ENCODE measurements around the gene CACNA2D1. TPM values are rescaled to one million over a fixed set of nuclear protein-coding genes. Genes with fewer than 3 reads are reported as not detected.
"Not testable (repeated sequence)": the region's sequence is repeated elsewhere in the genome, so short reads cannot be mapped to it uniquely, and the experiment has no call there.

Gene CACNA2D1
- total and polyA plus RNA-seq, 8 donors, result 0.79 to 5.0 (median 2.1) TPM

DNA sequence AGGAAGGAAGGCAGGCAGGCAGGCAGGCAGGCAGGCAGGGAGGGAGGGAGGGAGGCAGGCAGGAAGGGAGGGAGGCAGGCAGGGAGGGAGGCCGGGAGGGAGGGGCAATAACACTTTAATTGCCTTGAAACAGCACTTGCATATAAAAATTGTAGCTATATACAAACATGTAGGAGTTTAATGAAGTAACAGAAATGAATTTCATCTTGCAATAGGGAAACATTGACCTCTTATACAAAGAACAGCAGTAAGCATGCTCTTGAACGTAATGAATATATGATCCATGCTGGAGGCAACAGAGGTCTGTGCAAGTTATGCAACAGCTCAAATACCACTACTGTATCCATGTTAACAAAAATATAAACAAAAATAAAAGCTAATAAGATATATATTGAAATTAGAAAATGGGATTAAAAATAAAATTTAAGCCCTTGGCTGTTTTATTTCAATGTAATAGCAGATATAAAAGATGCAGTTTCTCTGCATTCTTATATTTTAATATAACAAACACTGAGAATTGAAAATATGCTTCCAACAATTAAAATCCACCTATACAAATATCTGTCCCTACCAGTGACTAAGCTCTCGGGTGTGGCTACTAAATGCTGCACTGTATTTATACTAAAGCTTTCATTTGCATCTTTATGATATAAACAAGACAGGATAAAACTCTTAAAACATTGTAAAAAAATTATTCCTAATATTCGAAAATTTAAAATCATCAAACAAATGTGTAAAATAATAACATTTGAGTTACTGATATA lies 50.3 kb downstream of the CACNA2D1 start:
- H3K27me3 ChIP-seq, result peaks cover 0 to under 1% (median 0%) of the 10 kb centered on the region in 4 donors
- WGBS, 2 donors, result 59 to 76% methylated on average over 4 of the region's 4 CpGs
- ATAC-seq (no peak), FAIRE-seq (no peak), DNase-seq (no peak)
- intact Hi-C loops (cut with DNase I), result no loop called here
- no peak overlapping the region for H3K4me3 ChIP-seq
- no peaks in the 10 kb centered on the region for H3K36me3 ChIP-seq
- H3K4me1 ChIP-seq, result no peaks in the 10 kb centered on the region
- H3K27ac ChIP-seq, result no peak overlapping the region
- TF ChIP-seq, protein P1, sequence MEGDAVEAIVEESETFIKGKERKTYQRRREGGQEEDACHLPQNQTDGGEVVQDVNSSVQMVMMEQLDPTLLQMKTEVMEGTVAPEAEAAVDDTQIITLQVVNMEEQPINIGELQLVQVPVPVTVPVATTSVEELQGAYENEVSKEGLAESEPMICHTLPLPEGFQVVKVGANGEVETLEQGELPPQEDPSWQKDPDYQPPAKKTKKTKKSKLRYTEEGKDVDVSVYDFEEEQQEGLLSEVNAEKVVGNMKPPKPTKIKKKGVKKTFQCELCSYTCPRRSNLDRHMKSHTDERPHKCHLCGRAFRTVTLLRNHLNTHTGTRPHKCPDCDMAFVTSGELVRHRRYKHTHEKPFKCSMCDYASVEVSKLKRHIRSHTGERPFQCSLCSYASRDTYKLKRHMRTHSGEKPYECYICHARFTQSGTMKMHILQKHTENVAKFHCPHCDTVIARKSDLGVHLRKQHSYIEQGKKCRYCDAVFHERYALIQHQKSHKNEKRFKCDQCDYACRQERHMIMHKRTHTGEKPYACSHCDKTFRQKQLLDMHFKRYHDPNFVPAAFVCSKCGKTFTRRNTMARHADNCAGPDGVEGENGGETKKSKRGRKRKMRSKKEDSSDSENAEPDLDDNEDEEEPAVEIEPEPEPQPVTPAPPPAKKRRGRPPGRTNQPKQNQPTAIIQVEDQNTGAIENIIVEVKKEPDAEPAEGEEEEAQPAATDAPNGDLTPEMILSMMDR (IDR thresholded peaks at IDR 0.05), result no peak
- no peaks in the 10 kb centered on the region for H3K9me3 ChIP-seq

DNA sequence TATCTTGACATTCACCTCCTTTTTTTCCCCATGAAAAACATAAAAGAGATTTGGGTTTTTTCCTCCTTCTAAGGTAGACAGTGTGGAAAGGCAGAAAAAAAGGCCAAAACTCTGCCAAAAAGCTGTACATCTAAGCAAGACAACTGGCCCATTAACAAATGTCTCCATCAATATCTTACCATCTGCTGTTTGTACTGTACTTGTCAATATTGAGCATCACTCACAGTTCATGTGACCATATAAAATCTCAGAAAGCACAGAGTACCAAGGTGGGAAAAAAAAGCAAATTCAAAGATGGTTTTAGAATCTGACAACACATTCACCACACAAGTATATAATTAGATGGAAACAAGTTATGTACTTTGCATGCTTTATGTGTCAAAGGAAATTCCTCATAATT lies 52.6 kb downstream of the CACNA2D1 start:
- FAIRE-seq (no peak), ATAC-seq (no peak)
- intact Hi-C loops (cut with DNase I), result no loop called here

DNA sequence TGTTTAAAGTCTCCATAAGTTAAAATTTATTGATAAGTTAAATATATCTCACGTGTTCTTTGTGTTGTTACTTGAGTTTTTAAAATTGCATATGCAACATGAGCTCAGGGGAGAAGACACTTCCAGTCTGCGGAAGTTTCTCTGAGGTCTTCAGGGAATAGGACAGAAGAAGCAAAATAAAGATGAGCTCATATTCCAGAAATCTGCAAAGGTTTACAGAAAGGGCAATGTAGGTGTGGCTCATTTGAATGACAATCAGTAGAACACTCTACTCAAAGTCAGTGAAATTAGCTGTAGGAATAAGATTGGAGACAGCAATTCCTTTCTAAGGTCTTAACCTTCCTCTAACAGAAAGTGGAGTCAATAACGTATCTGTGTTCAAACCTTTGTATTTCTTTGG lies 53.7 kb downstream of the CACNA2D1 start:
- Histone ChIP-seq H3K9me3 (no peaks in the 10 kb centered on the region), H3K27me3 (peaks cover 0 to 4% (median 0%) of the 10 kb centered on the region in 4 donors), H3K36me3 (no peaks in the 10 kb centered on the region), H3K4me1 (no peaks in the 10 kb centered on the region), H3K4me3 (no peak overlapping the region), H3K27ac (no peak overlapping the region)
- no peak for ATAC-seq
- intact Hi-C loops (cut with DNase I), result no loop called here
- TF ChIP-seq, protein P1 (IDR thresholded peaks at IDR 0.05), result no peak
- FAIRE-seq, result no peak
- whole genome bisulfite sequencing, 2 donors, result 59 to 72% methylated on average over 3 of the region's 3 CpGs
- DNase-seq, result no peak

More for the DNA sequence above, 52.6 kb downstream of the CACNA2D1 start:
- peaks cover 0 to 4% (median 0%) of the 10 kb centered on the region in 4 donors for H3K27me3 ChIP-seq
- DNase-seq, result no peak
- TF ChIP-seq, protein P1 (IDR thresholded peaks at IDR 0.05), result no peak
- H3K9me3 ChIP-seq, result no peaks in the 10 kb centered on the region
- H3K36me3 ChIP-seq, result no peaks in the 10 kb centered on the region
- H3K4me1 ChIP-seq, result no peaks in the 10 kb centered on the region
- H3K4me3 ChIP-seq, result no peak overlapping the region
- no peak overlapping the region for H3K27ac ChIP-seq

DNA sequence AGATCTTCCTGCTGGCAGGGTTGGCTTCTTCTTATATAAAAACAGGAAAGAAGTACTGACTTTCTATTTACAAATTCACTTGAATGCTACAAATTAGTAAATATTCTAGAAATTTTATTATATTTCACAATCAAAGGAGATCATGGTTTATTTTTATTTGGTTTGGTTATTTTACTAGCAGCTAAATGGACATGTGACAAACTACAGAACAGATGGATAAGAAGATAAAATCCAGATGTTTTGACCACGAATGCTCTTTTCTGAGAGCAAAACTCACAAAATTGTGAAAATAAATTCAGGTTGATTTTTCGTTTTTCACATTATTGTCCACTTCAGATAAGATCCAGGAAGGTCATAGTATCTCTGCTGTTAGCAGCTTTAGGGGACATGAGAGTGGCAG lies 55.4 kb downstream of the CACNA2D1 start:
- no peaks in the 10 kb centered on the region for H3K36me3 ChIP-seq
- TF ChIP-seq, protein P1 (IDR thresholded peaks at IDR 0.05), result no peak
- no peaks in the 10 kb centered on the region for H3K4me1 ChIP-seq
- no peak overlapping the region for H3K27ac ChIP-seq
- no peak for FAIRE-seq
- no peaks in the 10 kb centered on the region for H3K9me3 ChIP-seq
- no peak for ATAC-seq
- no peak for DNase-seq
- intact Hi-C loops (cut with DNase I), result no loop called here
- H3K27me3 ChIP-seq, result peaks cover 0 to 4% (median 0%) of the 10 kb centered on the region in 4 donors
- WGBS, 2 donors, result 43 to 44% methylated on average over 2 of the region's 2 CpGs
- no peak overlapping the region for H3K4me3 ChIP-seq

DNA sequence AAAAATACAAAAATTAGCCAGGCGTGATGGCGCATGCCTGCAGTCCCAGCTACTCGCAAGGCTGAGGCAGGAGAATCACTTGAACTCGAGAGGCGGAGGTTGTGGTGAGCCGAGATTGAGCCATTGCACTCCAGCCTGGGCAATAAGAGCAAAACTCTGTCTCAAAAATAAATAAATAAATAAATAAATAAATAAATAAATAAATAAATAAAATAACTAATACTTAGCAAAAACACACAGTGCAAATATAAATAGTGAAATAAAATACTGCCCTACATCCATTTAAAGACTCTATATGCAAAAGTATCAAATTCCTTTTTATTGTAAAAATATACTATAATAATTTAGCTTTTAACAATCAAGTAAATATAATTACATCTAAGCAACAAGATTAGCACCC lies 57.0 kb downstream of the CACNA2D1 start:
- H3K27ac ChIP-seq; FAIRE-seq; H3K9me3 ChIP-seq; DNase-seq; H3K27me3 ChIP-seq; intact Hi-C loops (cut with DNase I); H3K4me1 ChIP-seq; H3K4me3 ChIP-seq; H3K36me3 ChIP-seq; ATAC-seq: not testable (repeated sequence)
- WGBS, 2 donors, result 91 to 94% methylated on average over 6 of the region's 6 CpGs

Measured in pancreas (tissue), 10 donors.